HEK293 (cell line): ENCODE data around the gene GZF1.

ENCODE experiments used
- EGR2 ChIP-seq: fragments of 450-650 bp; formaldehyde crosslinking; IDR thresholded peaks from 2 replicates; pipeline ENCODE4 v1.5.1; 2016; ENCODE audit warnings: low read depth, missing biosample characterization, missing genetic modification characterization
- HOXC10 ChIP-seq: sonication (generic); formaldehyde crosslinking; IDR thresholded peaks from 2 replicates; pipeline ENCODE4 v1.8.1; 2023; ENCODE audit warnings: mild to moderate bottlenecking, missing genetic modification reagents
- KLF7 ChIP-seq: fragments of 450-650 bp; formaldehyde crosslinking; IDR thresholded peaks from 2 replicates; pipeline ENCODE4 v1.5.1; 2016; ENCODE audit warnings: missing biosample characterization, missing genetic modification characterization, borderline replicate concordance
- MYNN ChIP-seq: fragments of 450-650 bp; formaldehyde crosslinking; IDR thresholded peaks from 2 replicates; pipeline ENCODE4 v1.5.1; 2016; ENCODE audit warnings: missing biosample characterization, missing genetic modification characterization, borderline replicate concordance
- MZF1 ChIP-seq: fragments of 450-650 bp; formaldehyde crosslinking; IDR thresholded peaks from 2 replicates; pipeline ENCODE4 v1.5.1; 2017; ENCODE audit warnings: missing biosample characterization, missing genetic modification characterization, borderline replicate concordance
- OSR2 ChIP-seq: fragments of 450-650 bp; formaldehyde crosslinking; IDR thresholded peaks from 2 replicates; pipeline ENCODE4 v1.5.1; 2016; ENCODE audit warnings: missing biosample characterization, missing genetic modification characterization
- RBAK ChIP-seq: fragments of 450-650 bp; formaldehyde crosslinking; IDR thresholded peaks from 2 replicates; pipeline ENCODE4 v1.5.1; 2016; ENCODE audit warnings: missing biosample characterization, missing genetic modification characterization
- SALL2 ChIP-seq: fragments of 450-650 bp; formaldehyde crosslinking; IDR thresholded peaks from 2 replicates; pipeline ENCODE4 v1.5.0; 2017; ENCODE audit warnings: missing biosample characterization, mild to moderate bottlenecking, missing genetic modification characterization, borderline replicate concordance
- WT1 ChIP-seq: fragments of 450-650 bp; formaldehyde crosslinking; IDR thresholded peaks from 2 replicates; pipeline ENCODE4 v1.5.1; 2016; ENCODE audit warnings: missing biosample characterization, missing genetic modification characterization
- ZFP37 ChIP-seq: fragments of 450-650 bp; formaldehyde crosslinking; IDR thresholded peaks from 2 replicates; pipeline ENCODE4 v1.5.1; 2016; ENCODE audit warnings: missing biosample characterization, missing genetic modification characterization
- ZFP41 ChIP-seq: fragments of 450-650 bp; formaldehyde crosslinking; IDR thresholded peaks from 2 replicates; pipeline ENCODE4 v1.5.1; 2016; ENCODE audit warnings: missing biosample characterization, missing genetic modification characterization, borderline replicate concordance
- ZNF157 ChIP-seq: fragments of 450-650 bp; formaldehyde crosslinking; IDR thresholded peaks from 2 replicates; pipeline ENCODE4 v1.5.1; 2016; ENCODE audit warnings: missing biosample characterization, missing genetic modification characterization
- ZNF175 ChIP-seq: fragments of 450-650 bp; formaldehyde crosslinking; IDR thresholded peaks from 2 replicates; pipeline ENCODE4 v1.5.1; 2016; ENCODE audit warnings: missing biosample characterization, missing genetic modification characterization
- ZNF2 ChIP-seq: fragments of 450-650 bp; formaldehyde crosslinking; IDR thresholded peaks from 2 replicates; pipeline ENCODE4 v1.5.1; 2016; ENCODE audit warnings: missing biosample characterization, missing genetic modification characterization
- ZNF223 ChIP-seq: fragments of 450-650 bp; formaldehyde crosslinking; IDR thresholded peaks from 2 replicates; pipeline ENCODE4 v1.5.1; 2016; ENCODE audit warnings: missing biosample characterization, missing genetic modification characterization
- ZNF354C ChIP-seq: fragments of 450-650 bp; formaldehyde crosslinking; IDR thresholded peaks from 2 replicates; pipeline ENCODE4 v1.5.1; 2016; ENCODE audit warnings: missing biosample characterization, missing genetic modification characterization, low read depth, borderline replicate concordance
- ZNF366 ChIP-seq: fragments of 450-650 bp; formaldehyde crosslinking; conservative IDR thresholded peaks from 2 replicates; pipeline ENCODE4 v1.5.1; 2016; ENCODE audit warnings: missing biosample characterization, missing genetic modification characterization
- ZNF37A ChIP-seq: fragments of 450-650 bp; IDR thresholded peaks from 2 replicates; pipeline ENCODE4 v1.5.1; 2018; ENCODE audit warnings: missing biosample characterization, missing genetic modification characterization
- ZNF48 ChIP-seq: fragments of 450-650 bp; formaldehyde crosslinking; IDR thresholded peaks from 2 replicates; pipeline ENCODE4 v1.5.1; 2016; ENCODE audit warnings: missing biosample characterization, missing genetic modification characterization
- ZNF544 ChIP-seq: fragments of 450-650 bp; formaldehyde crosslinking; IDR thresholded peaks from 2 replicates; pipeline ENCODE4 v1.5.0; 2017; ENCODE audit warnings: missing biosample characterization, missing genetic modification characterization
- ZNF596 ChIP-seq: fragments of 450-650 bp; IDR thresholded peaks from 2 replicates; pipeline ENCODE4 v1.5.0; 2018; ENCODE audit warnings: missing biosample characterization, mild to moderate bottlenecking, missing genetic modification characterization, moderate library complexity
- ZNF664 ChIP-seq: fragments of 450-650 bp; formaldehyde crosslinking; IDR thresholded peaks from 2 replicates; pipeline ENCODE4 v1.5.1; 2016; ENCODE audit warnings: missing biosample characterization, missing genetic modification characterization
- ZNF701 ChIP-seq: fragments of 450-650 bp; formaldehyde crosslinking; IDR thresholded peaks from 2 replicates; pipeline ENCODE4 v1.5.1; 2016; ENCODE audit warnings: missing biosample characterization, missing genetic modification characterization
- ZSCAN23 ChIP-seq: fragments of 450-650 bp; formaldehyde crosslinking; IDR thresholded peaks from 2 replicates; pipeline ENCODE4 v1.5.1; 2016; ENCODE audit warnings: missing biosample characterization, missing genetic modification characterization
- TF ChIP-seq, protein P1 (sequence below): fragments of 450-650 bp; formaldehyde crosslinking; IDR thresholded peaks from 2 replicates; pipeline ENCODE4 v1.5.1; 2016; ENCODE audit warnings: missing biosample characterization, missing genetic modification characterization
- TF ChIP-seq, protein P2 (sequence below): fragments of 450-650 bp; formaldehyde crosslinking; IDR thresholded peaks from 2 replicates; pipeline ENCODE4 v1.5.1; 2016; ENCODE audit warnings: missing biosample characterization, missing genetic modification characterization
- TF ChIP-seq, protein P3 (sequence below): fragments of 450-650 bp; formaldehyde crosslinking; IDR thresholded peaks from 2 replicates; pipeline ENCODE4 v1.5.1; 2016; ENCODE audit warnings: missing biosample characterization, missing genetic modification characterization
- TF ChIP-seq, protein P4 (sequence below): fragments of 450-650 bp; formaldehyde crosslinking; IDR thresholded peaks from 2 replicates; pipeline ENCODE4 v1.5.1; 2016; ENCODE audit warnings: missing biosample characterization, missing genetic modification characterization
- TF ChIP-seq, protein P5 (sequence below): fragments of 450-650 bp; formaldehyde crosslinking; conservative IDR thresholded peaks from 2 replicates; pipeline ENCODE4 v1.5.1; 2016; ENCODE audit warnings: low read depth, missing biosample characterization, missing genetic modification characterization

The GZF1 gene

DNA sequence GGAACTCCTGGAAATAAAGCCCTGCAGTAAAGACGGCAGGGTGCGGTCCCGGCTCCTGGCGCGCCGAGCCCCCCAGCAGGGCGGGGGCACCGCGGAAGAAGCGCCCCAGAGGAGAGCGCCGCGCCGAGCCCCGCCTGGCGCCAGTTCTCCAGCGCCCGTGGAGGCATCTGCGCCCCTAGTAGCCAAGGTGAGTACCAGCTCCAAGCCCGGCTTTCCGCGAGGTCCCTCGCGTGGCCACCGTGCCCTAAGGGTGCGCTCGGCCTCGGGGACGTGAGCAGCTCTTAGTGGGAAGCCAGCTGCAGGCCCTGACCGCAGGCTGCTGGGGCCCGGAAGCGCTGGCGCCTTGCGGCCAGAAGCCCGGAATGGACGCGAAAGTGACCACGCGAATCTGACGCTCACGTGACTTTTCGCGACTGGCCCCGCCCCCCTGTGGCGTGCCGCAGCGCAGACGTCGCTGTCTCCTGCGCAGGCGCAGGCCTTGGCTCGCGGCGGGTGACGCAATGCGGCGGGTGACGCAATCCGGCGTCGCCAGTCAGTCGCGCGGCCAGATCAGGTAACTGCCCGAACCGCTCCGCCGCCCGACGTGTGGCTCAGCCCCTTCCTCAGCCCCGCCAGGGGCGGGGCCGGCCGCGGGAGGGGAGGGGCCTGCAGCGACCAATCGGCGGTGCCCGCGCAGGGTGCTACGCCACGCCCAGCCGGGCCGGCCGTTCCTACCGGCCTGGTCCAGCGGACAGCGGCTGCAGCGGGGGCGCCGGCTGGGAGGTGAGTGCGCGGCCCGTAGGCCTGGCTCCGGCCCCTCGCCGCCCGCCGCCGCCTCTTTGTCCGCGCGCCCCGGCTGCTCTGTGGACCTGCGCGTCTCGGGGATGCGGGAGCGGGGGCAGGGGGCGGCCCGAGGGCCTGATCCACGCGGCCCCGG is at the start of gene GZF1 (continued):
- TF ChIP-seq ZNF354C (tag by site-specific recombination), result no peak
- no peak for TF ChIP-seq ZNF664 (tag by site-specific recombination)
- no peak for TF ChIP-seq WT1 (tag by site-specific recombination)
- TF ChIP-seq ZNF596, result 0 out of 2 replicates have a peak, but pooled peaks have one; percentile 34
- no peak for TF ChIP-seq RBAK (tag by site-specific recombination)
- no peak for TF ChIP-seq HOXC10
- peak; percentile 81; the same call in 1 of the 2 replicates for TF ChIP-seq ZFP37 (tag by site-specific recombination)
- TF ChIP-seq, protein P1, sequence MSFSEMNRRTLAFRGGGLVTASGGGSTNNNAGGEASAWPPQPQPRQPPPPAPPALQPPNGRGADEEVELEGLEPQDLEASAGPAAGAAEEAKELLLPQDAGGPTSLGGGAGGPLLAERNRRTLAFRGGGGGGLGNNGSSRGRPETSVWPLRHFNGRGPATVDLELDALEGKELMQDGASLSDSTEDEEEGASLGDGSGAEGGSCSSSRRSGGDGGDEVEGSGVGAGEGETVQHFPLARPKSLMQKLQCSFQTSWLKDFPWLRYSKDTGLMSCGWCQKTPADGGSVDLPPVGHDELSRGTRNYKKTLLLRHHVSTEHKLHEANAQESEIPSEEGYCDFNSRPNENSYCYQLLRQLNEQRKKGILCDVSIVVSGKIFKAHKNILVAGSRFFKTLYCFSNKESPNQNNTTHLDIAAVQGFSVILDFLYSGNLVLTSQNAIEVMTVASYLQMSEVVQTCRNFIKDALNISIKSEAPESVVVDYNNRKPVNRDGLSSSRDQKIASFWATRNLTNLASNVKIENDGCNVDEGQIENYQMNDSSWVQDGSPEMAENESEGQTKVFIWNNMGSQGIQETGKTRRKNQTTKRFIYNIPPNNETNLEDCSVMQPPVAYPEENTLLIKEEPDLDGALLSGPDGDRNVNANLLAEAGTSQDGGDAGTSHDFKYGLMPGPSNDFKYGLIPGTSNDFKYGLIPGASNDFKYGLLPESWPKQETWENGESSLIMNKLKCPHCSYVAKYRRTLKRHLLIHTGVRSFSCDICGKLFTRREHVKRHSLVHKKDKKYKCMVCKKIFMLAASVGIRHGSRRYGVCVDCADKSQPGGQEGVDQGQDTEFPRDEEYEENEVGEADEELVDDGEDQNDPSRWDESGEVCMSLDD (tag by site-specific recombination), result 0 out of 2 replicates have a peak, but pooled peaks have one; percentile 30
- no peak for TF ChIP-seq ZNF37A (tag by site-specific recombination)
- no peak for TF ChIP-seq EGR2
- TF ChIP-seq, protein P2, sequence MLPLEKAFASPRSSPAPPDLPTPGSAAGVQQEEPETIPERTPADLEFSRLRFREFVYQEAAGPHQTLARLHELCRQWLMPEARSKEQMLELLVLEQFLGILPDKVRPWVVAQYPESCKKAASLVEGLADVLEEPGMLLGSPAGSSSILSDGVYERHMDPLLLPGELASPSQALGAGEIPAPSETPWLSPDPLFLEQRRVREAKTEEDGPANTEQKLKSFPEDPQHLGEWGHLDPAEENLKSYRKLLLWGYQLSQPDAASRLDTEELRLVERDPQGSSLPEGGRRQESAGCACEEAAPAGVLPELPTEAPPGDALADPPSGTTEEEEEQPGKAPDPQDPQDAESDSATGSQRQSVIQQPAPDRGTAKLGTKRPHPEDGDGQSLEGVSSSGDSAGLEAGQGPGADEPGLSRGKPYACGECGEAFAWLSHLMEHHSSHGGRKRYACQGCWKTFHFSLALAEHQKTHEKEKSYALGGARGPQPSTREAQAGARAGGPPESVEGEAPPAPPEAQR (tag by site-specific recombination), result 0 out of 2 replicates have a peak, but pooled peaks have one; percentile 8
- no peak for TF ChIP-seq ZNF175 (tag by site-specific recombination)
- no peak for TF ChIP-seq ZNF157 (tag by site-specific recombination)
- no peak for TF ChIP-seq ZFP41 (tag by site-specific recombination)
- TF ChIP-seq MZF1 (tag by site-specific recombination), result no peak
- no peak for TF ChIP-seq ZNF223 (tag by site-specific recombination)
- TF ChIP-seq ZNF2 (tag by site-specific recombination), result no peak
- TF ChIP-seq ZNF544 (tag by site-specific recombination), result no peak
- peak; percentile 73; the same call in 1 of the 2 replicates for TF ChIP-seq OSR2 (tag by site-specific recombination)
- no peak for TF ChIP-seq ZNF366 (tag by site-specific recombination)
- no peak for TF ChIP-seq SALL2 (tag by site-specific recombination)
- TF ChIP-seq, protein P3, sequence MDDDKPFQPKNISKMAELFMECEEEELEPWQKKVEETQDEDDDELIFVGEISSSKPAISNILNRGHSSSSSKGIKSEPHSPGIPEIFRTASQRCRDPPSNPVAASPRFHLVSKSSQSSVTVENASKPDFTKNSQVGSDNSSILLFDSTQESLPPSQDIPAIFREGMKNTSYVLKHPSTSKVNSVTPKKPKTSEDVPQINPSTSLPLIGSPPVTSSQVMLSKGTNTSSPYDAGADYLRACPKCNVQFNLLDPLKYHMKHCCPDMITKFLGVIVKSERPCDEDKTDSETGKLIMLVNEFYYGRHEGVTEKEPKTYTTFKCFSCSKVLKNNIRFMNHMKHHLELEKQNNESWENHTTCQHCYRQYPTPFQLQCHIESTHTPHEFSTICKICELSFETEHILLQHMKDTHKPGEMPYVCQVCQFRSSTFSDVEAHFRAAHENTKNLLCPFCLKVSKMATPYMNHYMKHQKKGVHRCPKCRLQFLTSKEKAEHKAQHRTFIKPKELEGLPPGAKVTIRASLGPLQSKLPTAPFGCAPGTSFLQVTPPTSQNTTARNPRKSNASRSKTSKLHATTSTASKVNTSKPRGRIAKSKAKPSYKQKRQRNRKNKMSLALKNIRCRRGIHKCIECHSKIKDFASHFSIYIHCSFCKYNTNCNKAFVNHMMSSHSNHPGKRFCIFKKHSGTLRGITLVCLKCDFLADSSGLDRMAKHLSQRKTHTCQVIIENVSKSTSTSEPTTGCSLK (tag by site-specific recombination), result no peak
- TF ChIP-seq, protein P4, sequence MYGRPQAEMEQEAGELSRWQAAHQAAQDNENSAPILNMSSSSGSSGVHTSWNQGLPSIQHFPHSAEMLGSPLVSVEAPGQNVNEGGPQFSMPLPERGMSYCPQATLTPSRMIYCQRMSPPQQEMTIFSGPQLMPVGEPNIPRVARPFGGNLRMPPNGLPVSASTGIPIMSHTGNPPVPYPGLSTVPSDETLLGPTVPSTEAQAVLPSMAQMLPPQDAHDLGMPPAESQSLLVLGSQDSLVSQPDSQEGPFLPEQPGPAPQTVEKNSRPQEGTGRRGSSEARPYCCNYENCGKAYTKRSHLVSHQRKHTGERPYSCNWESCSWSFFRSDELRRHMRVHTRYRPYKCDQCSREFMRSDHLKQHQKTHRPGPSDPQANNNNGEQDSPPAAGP, result peak; percentile 80; the same call in 1 of the 2 replicates
- TF ChIP-seq KLF7 (tag by site-specific recombination), result 0 out of 2 replicates have a peak, but pooled peaks have one; percentile 56
- TF ChIP-seq MYNN (tag by site-specific recombination), result no peak
- no peak for TF ChIP-seq ZNF48 (tag by site-specific recombination)
- TF ChIP-seq, protein P5, sequence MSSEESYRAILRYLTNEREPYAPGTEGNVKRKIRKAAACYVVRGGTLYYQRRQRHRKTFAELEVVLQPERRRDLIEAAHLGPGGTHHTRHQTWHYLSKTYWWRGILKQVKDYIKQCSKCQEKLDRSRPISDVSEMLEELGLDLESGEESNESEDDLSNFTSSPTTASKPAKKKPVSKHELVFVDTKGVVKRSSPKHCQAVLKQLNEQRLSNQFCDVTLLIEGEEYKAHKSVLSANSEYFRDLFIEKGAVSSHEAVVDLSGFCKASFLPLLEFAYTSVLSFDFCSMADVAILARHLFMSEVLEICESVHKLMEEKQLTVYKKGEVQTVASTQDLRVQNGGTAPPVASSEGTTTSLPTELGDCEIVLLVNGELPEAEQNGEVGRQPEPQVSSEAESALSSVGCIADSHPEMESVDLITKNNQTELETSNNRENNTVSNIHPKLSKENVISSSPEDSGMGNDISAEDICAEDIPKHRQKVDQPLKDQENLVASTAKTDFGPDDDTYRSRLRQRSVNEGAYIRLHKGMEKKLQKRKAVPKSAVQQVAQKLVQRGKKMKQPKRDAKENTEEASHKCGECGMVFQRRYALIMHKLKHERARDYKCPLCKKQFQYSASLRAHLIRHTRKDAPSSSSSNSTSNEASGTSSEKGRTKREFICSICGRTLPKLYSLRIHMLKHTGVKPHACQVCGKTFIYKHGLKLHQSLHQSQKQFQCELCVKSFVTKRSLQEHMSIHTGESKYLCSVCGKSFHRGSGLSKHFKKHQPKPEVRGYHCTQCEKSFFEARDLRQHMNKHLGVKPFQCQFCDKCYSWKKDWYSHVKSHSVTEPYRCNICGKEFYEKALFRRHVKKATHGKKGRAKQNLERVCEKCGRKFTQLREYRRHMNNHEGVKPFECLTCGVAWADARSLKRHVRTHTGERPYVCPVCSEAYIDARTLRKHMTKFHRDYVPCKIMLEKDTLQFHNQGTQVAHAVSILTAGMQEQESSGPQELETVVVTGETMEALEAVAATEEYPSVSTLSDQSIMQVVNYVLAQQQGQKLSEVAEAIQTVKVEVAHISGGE (tag by site-specific recombination), result peak; percentile 82
- no peak for TF ChIP-seq ZSCAN23 (tag by site-specific recombination)
- no peak for TF ChIP-seq ZNF701 (tag by site-specific recombination)
